Activated naive CD4-positive, alpha-beta T cell treated with anti-CD3 and anti-CD28 coated beads for 36 hours (primary cell): ENCODE measurements around the gene KCNC1. TPM values are rescaled to one million over a fixed set of nuclear protein-coding genes. Genes with fewer than 3 reads are reported as not detected.

ENCODE experiments used
- CTCF ChIA-PET: fragments of 350-600 bp; sonication (Branson Sonifier 250); formaldehyde crosslinking; loops from one replicate; lab custom pipeline; 2021; ENCODE audit warnings: antibody characterized with exemption; lab: Charles Lee
- DNase-seq: peaks from one replicate; pipeline ENCODE4 v3.0.0-alpha.2; 2020
- H3K27ac Mint-ChIP-seq: one replicate; pipeline ENCODE4 v1.8.0; 2021; ENCODE audit warnings: mild to moderate bottlenecking, mixed read lengths
- H3K27me3 Mint-ChIP-seq: one replicate; pipeline ENCODE4 v1.8.0; 2021; ENCODE audit warnings: low read depth, mixed read lengths
- H3K36me3 Mint-ChIP-seq: one replicate; pipeline ENCODE4 v1.8.0; 2021; ENCODE audit warnings: low read depth, mixed read lengths
- H3K4me1 Mint-ChIP-seq: one replicate; pipeline ENCODE4 v1.8.0; 2021; ENCODE audit warnings: low read depth, mixed read lengths
- H3K4me3 Mint-ChIP-seq: one replicate; pipeline ENCODE4 v1.8.0; 2021; ENCODE audit warnings: mild to moderate bottlenecking, moderate library complexity, mixed read lengths
- H3K9me3 Mint-ChIP-seq: one replicate; pipeline ENCODE4 v1.8.0; 2021; ENCODE audit warnings: mixed read lengths
- intact Hi-C: fragments of 100-400 bp; cut with micrococcal nuclease; formaldehyde crosslinking; loops from one replicate; pipeline ENCODE4 v1.15.1; 2023
- total RNA-seq, 2 experiments: library from RNA; stranded (reverse); gene quantifications; one replicate each; pipeline ENCODE4 v1.2.3, GENCODE V29; 2021

Gene KCNC1
- total RNA-seq, 2 experiments from 2014 or later, result not detected

GRCh38 chr11:17781626-17782025, 47.0 kb downstream of the KCNC1 start:
- intact Hi-C loops, result no loop called here
- H3K9me3 Mint-ChIP-seq, result no peaks in the 10 kb centered on the region
- CTCF ChIA-PET, result interaction anchor here (0.7 kb wide), 1 partner anchor 161 kb away, joined by 3 read pairs; no protein-coding TSS in a partner anchor
- no peak for DNase-seq
- H3K4me3 Mint-ChIP-seq, result no peak overlapping the region
- no peak overlapping the region for H3K27ac Mint-ChIP-seq
- H3K4me1 Mint-ChIP-seq, result no peaks in the 10 kb centered on the region
- H3K36me3 Mint-ChIP-seq, result no peaks in the 10 kb centered on the region
- no peaks in the 10 kb centered on the region for H3K27me3 Mint-ChIP-seq

DNA sequence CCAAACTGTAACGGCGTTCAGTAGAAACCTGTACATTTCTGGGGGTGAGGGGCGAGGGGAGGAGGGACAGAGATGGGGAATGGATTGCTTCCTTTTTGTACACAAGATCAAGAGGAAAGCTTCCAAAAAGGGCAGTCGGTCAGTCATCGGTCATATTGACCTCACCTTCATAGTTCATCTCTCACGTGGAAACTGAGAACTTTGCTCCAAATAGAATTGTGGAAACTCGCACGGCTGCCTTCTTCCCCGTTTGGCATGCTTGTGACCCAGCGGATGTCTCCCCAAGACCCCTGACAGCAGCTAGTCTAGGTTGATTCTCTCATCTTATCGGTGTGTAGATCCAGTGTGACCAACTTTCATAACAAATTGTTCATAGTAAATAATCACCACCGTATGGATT, 47.6 kb downstream of the KCNC1 start:
- intact Hi-C loops, result no loop called here
- no peak overlapping the region for H3K4me3 Mint-ChIP-seq
- no peaks in the 10 kb centered on the region for H3K9me3 Mint-ChIP-seq
- no peak for DNase-seq
- CTCF ChIA-PET, result no interaction called here
- H3K27me3 Mint-ChIP-seq, result no peaks in the 10 kb centered on the region
- H3K36me3 Mint-ChIP-seq, result peaks cover 2% of the 10 kb centered on the region
- H3K4me1 Mint-ChIP-seq, result no peaks in the 10 kb centered on the region
- H3K27ac Mint-ChIP-seq, result no peak overlapping the region

DNA sequence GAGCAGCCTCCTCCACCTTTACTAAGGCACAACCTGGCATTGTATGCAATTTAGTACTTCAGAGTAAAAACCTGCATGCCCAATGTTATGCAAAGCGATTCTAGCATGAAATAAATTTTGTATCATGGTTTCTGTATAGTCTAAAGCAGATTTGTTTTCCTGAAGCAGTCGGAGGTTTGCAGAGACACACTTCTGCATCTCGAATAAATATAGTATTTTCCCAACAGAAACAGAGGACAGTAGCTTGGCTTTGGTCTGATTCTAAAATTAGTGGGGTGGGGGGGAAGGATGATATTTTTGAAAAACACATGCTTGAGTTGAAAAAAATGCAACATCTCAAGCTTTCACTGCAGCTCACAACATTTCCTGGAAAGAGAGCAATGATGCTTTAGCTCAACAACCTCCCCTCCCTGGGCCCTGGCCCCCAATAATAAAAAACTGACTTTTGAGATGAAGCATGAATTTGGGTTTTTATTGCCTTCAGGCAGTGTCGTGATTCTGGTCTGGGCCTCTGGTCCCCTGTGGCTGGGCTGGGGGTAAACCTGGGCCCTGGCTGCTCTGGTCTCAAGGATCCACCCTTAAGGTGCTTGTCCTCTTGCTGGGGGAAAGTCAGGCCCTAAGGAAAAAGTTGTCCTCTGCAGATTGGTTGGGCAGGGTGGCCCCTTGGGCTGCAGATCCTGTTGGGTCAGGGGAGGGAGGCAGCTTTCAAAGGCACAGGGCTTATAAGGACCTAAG, 48.2 kb downstream of the KCNC1 start:
- Mint-ChIP-seq H3K27ac (no peak overlapping the region), H3K4me1 (no peaks in the 10 kb centered on the region), H3K27me3 (no peaks in the 10 kb centered on the region), H3K9me3 (no peaks in the 10 kb centered on the region), H3K4me3 (no peak overlapping the region), H3K36me3 (peaks cover 5% of the 10 kb centered on the region)
- intact Hi-C loops, result no loop called here
- no peak for DNase-seq
- CTCF ChIA-PET, result no interaction called here

- intact Hi-C loops, result no loop called here
- no peaks in the 10 kb centered on the region for H3K27me3 Mint-ChIP-seq
- no peak overlapping the region for H3K27ac Mint-ChIP-seq
- H3K9me3 Mint-ChIP-seq, result no peaks in the 10 kb centered on the region
- CTCF ChIA-PET, result interaction anchor here (0.6 kb wide), 1 partner anchor 407 kb away, joined by 3 read pairs; no protein-coding TSS in a partner anchor
- peaks cover 5% of the 10 kb centered on the region for H3K36me3 Mint-ChIP-seq
- H3K4me3 Mint-ChIP-seq, result no peak overlapping the region
- H3K4me1 Mint-ChIP-seq, result no peaks in the 10 kb centered on the region
- DNase-seq, result no peak
Measured at GRCh38 chr11:17783878-17784277, 49.3 kb downstream of the KCNC1 start.

DNA sequence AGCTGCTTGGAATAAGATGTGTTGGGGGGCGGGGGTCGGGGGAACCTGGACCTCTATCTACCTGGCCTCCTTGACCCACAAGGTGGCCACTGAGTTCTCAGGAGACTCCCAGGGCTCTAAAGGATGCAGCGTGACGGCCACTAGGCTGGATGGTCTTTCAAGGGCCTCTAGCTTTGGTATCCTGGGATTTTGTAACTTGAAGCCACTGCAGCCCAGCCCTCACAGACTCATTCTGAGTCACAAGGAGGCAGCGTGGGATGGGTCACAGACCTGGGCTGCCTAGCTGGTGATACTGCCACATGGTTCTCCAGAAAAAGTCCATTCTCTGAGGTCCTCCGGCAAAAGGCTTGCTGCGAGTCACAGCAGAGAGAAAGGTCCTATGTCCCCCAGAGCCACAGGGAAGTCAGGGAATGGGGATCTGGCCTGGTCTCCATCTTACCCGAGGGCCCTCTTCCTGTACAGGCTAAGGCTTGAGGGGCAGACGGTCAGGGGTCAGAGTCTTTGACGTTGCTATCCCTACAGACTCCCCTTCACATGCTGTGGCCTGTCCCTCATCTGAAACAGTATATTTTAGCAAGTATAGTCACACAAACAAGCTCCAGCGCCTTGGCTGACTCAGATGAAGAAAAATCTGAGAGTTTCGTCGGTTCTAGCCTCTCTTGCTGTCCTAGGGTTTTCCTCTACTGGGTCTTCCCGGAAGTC, 52.4 kb downstream of the KCNC1 start:
- CTCF ChIA-PET, result interaction anchor here (1.0 kb wide), 1 partner anchor 56 kb away, joined by 4 read pairs; no protein-coding TSS in a partner anchor
- Mint-ChIP-seq H3K27me3 (no peaks in the 10 kb centered on the region), H3K4me3 (no peak overlapping the region), H3K27ac (no peak overlapping the region), H3K4me1 (no peaks in the 10 kb centered on the region), H3K36me3 (peaks cover 5% of the 10 kb centered on the region), H3K9me3 (no peaks in the 10 kb centered on the region)
- intact Hi-C loops, result no loop called here
- no peak for DNase-seq

DNA sequence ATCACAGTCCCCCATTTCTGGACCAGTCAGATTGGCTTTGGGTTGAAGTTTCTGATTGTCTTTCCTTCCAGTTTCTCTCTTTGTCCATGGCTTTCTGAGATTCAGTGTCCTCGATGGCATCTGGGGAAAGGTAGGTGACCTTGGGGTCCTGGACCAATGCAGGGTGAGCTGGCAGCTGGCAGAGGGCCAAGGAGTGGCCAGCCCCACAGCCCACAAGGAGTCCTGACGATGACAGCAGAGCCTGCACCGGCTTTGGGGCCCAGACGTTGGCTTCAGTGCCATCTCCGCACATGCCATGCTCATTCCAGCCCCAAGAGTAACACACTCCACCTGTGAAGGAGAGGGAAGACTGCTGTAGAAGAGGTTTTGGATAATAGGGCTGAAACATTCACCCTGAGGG, 53.5 kb downstream of the KCNC1 start:
- CTCF ChIA-PET, result no interaction called here
- no peak for DNase-seq
- Mint-ChIP-seq H3K27me3 (no peaks in the 10 kb centered on the region), H3K9me3 (no peaks in the 10 kb centered on the region), H3K4me1 (no peaks in the 10 kb centered on the region), H3K4me3 (no peak overlapping the region), H3K36me3 (peaks cover 5% of the 10 kb centered on the region), H3K27ac (no peak overlapping the region)
- intact Hi-C loops, result no loop called here

DNA sequence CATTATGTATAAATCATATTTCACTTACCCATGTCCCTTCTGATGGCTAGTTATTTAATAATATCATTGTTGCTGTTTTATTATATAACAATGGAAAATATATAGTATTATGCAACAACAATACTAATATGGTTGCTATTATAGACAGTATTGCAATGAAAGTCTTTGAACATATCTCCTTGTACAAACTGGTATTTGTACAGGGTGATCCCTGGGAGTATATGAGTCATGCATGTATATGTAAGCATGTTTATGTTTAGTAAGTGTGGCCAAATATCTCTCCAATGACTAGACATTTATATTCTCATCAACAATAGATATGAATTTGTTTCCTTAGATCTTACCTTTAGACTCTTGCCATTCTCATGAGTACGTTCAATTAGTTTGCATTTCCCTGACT, 55.9 kb downstream of the KCNC1 start:
- CTCF ChIA-PET, result interaction anchor here (0.6 kb wide), 1 partner anchor 662 kb away, joined by 3 read pairs; no protein-coding TSS in a partner anchor

DNA sequence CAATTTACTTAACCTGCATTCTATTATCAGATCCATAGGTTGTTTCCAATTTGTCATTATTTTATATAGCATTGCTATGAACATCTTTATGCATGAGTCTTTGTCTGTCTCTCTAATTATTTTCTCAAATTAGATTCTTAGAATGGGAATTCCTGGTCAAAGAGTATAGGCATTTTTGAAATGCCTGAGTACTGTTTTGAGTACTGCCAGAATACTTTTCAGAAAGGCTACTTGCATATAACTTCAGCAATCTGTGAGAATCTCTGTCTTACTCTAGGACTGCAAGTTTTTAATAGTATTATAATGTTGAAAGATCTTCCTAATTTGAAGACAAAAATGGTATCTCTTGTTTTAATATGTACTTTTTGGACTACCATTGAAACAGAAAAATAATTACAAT, 56.6 kb downstream of the KCNC1 start:
- Mint-ChIP-seq H3K4me3 (no peak overlapping the region), H3K27me3 (no peaks in the 10 kb centered on the region), H3K4me1 (no peaks in the 10 kb centered on the region), H3K36me3 (peaks cover 5% of the 10 kb centered on the region), H3K27ac (no peak overlapping the region), H3K9me3 (no peaks in the 10 kb centered on the region)
- DNase-seq, result no peak
- intact Hi-C loops, result no loop called here
- CTCF ChIA-PET, result no interaction called here

More for the DNA sequence above, 55.9 kb downstream of the KCNC1 start:
- H3K27ac Mint-ChIP-seq, result no peak overlapping the region
- H3K36me3 Mint-ChIP-seq, result peaks cover 5% of the 10 kb centered on the region
- H3K4me1 Mint-ChIP-seq, result no peaks in the 10 kb centered on the region
- H3K4me3 Mint-ChIP-seq, result no peak overlapping the region
- no peak for DNase-seq
- no peaks in the 10 kb centered on the region for H3K27me3 Mint-ChIP-seq
- no peaks in the 10 kb centered on the region for H3K9me3 Mint-ChIP-seq
- intact Hi-C loops, result no loop called here

DNA sequence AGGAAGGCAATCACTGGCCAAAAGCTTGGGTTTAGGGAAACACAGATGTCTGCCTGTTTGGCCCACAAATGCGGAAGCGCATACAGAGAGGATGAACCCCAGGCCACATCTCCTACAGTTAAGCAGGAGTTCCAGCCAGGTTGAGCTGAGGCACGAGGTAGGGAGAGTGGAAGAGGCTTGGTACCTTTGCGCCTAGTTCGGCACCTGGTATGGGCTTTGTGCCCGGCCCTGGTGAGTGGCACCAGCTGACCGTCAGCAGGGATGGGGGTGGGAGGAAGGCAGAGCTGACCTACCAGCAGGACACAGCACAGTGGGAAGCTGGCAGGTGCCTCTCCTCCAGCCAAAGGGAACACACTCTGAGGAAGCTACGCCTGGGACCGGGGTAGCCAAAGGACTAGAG, 57.6 kb downstream of the KCNC1 start:
- H3K4me3 Mint-ChIP-seq, result no peak overlapping the region
- H3K36me3 Mint-ChIP-seq, result peaks cover 2% of the 10 kb centered on the region
- no peak for DNase-seq
- no peak overlapping the region for H3K27ac Mint-ChIP-seq
- no peaks in the 10 kb centered on the region for H3K4me1 Mint-ChIP-seq
- no peaks in the 10 kb centered on the region for H3K27me3 Mint-ChIP-seq
- CTCF ChIA-PET, result no interaction called here
- H3K9me3 Mint-ChIP-seq, result no peaks in the 10 kb centered on the region
- intact Hi-C loops, result no loop called here

DNA sequence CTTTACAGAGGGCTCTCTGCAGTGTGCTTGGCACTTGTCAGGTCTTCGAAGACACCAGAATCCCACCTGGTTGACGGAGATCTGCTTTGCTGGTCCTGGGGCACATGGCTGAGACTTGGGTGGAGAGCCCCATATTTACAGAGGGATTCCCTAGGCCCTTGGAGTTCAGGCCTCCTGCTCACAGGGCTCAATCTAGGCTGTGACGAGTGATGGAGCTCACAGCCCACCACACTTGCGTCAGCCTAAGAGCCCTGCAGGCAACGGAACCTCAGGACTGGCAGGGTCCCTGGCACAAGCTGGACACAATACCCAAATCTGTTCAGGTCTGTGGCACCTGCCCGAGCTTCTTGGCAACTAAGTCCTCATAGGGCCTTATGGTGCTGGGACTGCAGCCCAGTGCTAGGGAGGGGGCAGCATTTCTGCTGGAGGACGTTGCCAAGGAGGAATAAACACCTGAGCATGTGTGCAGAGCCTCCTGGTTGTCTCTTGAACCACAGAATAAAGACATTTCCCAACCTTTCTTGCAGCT, 59.1 kb downstream of the KCNC1 start:
- H3K4me1 Mint-ChIP-seq, result no peaks in the 10 kb centered on the region
- intact Hi-C loops, result no loop called here
- DNase-seq, result no peak
- no peaks in the 10 kb centered on the region for H3K27me3 Mint-ChIP-seq
- H3K9me3 Mint-ChIP-seq, result no peaks in the 10 kb centered on the region
- no peaks in the 10 kb centered on the region for H3K36me3 Mint-ChIP-seq
- H3K27ac Mint-ChIP-seq, result no peak overlapping the region
- CTCF ChIA-PET, result interaction anchor here (2.2 kb wide), 1 partner anchor 62 kb away, joined by 7 read pairs; no protein-coding TSS in a partner anchor
- no peak overlapping the region for H3K4me3 Mint-ChIP-seq

DNA sequence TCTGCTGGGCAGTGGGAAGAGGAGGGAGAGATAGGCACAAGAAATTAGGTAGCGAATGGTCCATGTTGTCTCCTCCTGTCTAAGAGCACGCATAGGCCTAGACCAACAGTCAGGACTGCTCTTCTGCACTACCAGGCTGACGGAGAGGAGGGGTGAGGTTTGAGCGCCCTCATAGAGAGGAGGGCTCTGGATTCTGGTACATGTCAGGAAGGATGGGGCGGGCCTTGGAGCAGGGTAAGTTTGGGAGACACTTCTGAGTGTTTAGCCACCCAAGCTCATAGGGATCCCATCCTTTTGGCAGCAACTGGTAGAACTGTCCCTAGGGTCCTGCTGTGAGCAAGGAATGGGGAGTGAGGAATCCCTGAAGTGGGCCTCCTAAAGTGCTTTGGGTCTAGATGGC, 60.4 kb downstream of the KCNC1 start:
- H3K4me3 Mint-ChIP-seq, result no peak overlapping the region
- H3K27ac Mint-ChIP-seq, result no peak overlapping the region
- CTCF ChIA-PET, result no interaction called here
- intact Hi-C loops, result no loop called here
- H3K9me3 Mint-ChIP-seq, result no peaks in the 10 kb centered on the region
- no peaks in the 10 kb centered on the region for H3K4me1 Mint-ChIP-seq
- no peak for DNase-seq
- H3K27me3 Mint-ChIP-seq, result no peaks in the 10 kb centered on the region
- H3K36me3 Mint-ChIP-seq, result peaks cover 1% of the 10 kb centered on the region

DNA sequence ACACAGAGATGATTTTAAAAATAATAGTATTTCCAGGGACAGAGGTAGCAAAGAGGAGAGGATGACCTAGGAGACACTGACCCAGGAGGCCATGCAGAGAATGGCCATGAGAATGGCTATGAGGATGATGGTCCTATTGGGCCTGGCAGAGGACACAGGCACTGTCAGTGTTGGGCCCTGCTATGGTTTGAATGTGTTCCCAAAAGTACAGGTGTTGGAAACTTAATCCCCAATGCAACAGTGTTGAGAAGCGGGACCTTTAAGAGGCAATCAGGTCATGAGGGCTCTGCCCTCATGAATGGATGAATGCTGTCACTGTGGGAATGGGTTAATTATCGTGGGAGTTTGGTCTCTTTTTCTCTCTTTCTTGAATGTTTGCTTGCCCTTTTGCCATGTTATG, 61.6 kb downstream of the KCNC1 start:
- DNase-seq, result no peak
- Mint-ChIP-seq H3K27ac (no peak overlapping the region), H3K36me3 (peaks cover 1% of the 10 kb centered on the region), H3K4me1 (no peaks in the 10 kb centered on the region), H3K9me3 (no peaks in the 10 kb centered on the region), H3K4me3 (no peak overlapping the region), H3K27me3 (no peaks in the 10 kb centered on the region)
- intact Hi-C loops, result no loop called here
- CTCF ChIA-PET, result no interaction called here
